HEK293T (cell line): Measurements from ENCODE around the gene SRCIN1.

ENCODE experiments used
- BHLHE40 ChIP-seq: fragments of 450-650 bp; IDR thresholded peaks from 2 replicates; pipeline ENCODE4 v1.6.1; 2016; ENCODE audit warnings: mild to moderate bottlenecking, moderate library complexity, borderline replicate concordance
- ELF4 ChIP-seq: fragments of 450-650 bp; IDR thresholded peaks from 2 replicates; pipeline ENCODE4 v1.6.1; 2017; ENCODE audit warnings: antibody characterized with exemption
- FOXM1 ChIP-seq: fragments of 450-650 bp; IDR thresholded peaks from 2 replicates; pipeline ENCODE4 v1.6.1; 2017; ENCODE audit warnings: mild to moderate bottlenecking, borderline replicate concordance
- L3MBTL2 ChIP-seq: fragments of 450-650 bp; conservative IDR thresholded peaks from 2 replicates; pipeline ENCODE4 v1.6.1; 2016; ENCODE audit warnings: mild to moderate bottlenecking
- LEF1 ChIP-seq: fragments of 450-650 bp; IDR thresholded peaks from 2 replicates; pipeline ENCODE4 v1.6.1; 2017; ENCODE audit warnings: mild to moderate bottlenecking, borderline replicate concordance
- NFRKB ChIP-seq: fragments of 450-650 bp; IDR thresholded peaks from 2 replicates; pipeline ENCODE4 v1.6.1; 2016; ENCODE audit warnings: mild to moderate bottlenecking, moderate library complexity
- SP1 ChIP-seq: fragments of 450-650 bp; IDR thresholded peaks from 2 replicates; pipeline ENCODE4 v1.6.1; 2017
- SUZ12 ChIP-seq: fragments of 450-650 bp; IDR thresholded peaks from 2 replicates; pipeline ENCODE4 v1.6.1; 2016; ENCODE audit warnings: mild to moderate bottlenecking
- ZNF384 ChIP-seq: fragments of 450-650 bp; IDR thresholded peaks from 2 replicates; pipeline ENCODE4 v1.6.1; 2016
- TF ChIP-seq, protein P1 (sequence below): fragments of 450-650 bp; IDR thresholded peaks from 2 replicates; pipeline ENCODE4 v1.6.1; 2016

DNA sequence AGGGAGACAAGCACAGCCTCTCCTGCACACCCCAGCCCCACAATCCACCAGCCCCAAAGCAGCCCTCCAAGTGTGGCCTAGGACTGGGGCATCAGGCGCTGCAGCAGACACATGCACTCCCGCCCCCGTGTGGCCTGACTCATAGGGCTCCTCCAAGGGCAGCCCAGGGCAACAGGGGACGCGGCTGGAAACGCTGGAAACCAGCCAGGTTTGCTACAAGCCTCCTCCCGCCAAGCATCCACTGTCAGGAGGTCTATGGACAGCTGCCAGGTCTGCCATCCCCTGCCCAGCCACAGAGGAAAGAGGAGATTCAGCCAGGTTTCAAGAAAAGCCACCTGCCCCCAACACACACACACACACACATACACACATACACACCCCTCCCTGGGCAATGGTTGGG lies 25.8 kb downstream of the SRCIN1 start:
- no peak for TF ChIP-seq SP1
- no peak for TF ChIP-seq L3MBTL2
- TF ChIP-seq, protein P1, sequence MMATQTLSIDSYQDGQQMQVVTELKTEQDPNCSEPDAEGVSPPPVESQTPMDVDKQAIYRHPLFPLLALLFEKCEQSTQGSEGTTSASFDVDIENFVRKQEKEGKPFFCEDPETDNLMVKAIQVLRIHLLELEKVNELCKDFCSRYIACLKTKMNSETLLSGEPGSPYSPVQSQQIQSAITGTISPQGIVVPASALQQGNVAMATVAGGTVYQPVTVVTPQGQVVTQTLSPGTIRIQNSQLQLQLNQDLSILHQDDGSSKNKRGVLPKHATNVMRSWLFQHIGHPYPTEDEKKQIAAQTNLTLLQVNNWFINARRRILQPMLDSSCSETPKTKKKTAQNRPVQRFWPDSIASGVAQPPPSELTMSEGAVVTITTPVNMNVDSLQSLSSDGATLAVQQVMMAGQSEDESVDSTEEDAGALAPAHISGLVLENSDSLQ = no peak
- no peak for TF ChIP-seq SUZ12
- no peak for TF ChIP-seq BHLHE40
- no peak for TF ChIP-seq ELF4
- no peak for TF ChIP-seq FOXM1
- TF ChIP-seq ZNF384 = no peak
- no peak for TF ChIP-seq LEF1
- TF ChIP-seq NFRKB = no peak
